B cell (primary cell): Measurements from ENCODE around the gene DOP1B.

Experiments used
- CTCF ChIP-seq: fragments of 200-600 bp; IDR thresholded peaks from one replicate; pipeline ENCODE4 v1.8.0; 2022; ENCODE audit warnings: antibody characterized with exemption, mild to moderate bottlenecking
- EZH2 ChIP-seq: IDR thresholded peaks from 2 replicates; pipeline ENCODE4 v1.6.1; 2012; ENCODE audit warnings: borderline replicate concordance, low read depth, mild to moderate bottlenecking, moderate library complexity, low read length; ENCODE audit not compliant: insufficient read depth, poor library complexity, severe bottlenecking

GRCh38 chr21:36178349-36178748, 21.7 kb downstream of the DOP1B start:
- TF ChIP-seq CTCF: no peak
- no peak for TF ChIP-seq EZH2
